ENCODE results near the gene TMEM183A.

- no peak for TF ChIP-seq POLR2AphosphoS5 (IDR thresholded peaks at IDR 0.05; ENCODE audit: low read depth, low read length)
- TF ChIP-seq TAF1 (IDR thresholded peaks at IDR 0.05; ENCODE audit: low read depth, low read length): no peak
- no peak for TF ChIP-seq POLR2A (IDR thresholded peaks at IDR 0.05; ENCODE audit: low read depth, low read length)
- TF ChIP-seq SPI1 (IDR thresholded peaks at IDR 0.05; ENCODE audit: low read depth, low read length): no peak
These were observed 37.5 kb downstream of the TMEM183A start for GRCh38 chr1:203044546-203045250.

Measured in GM12891 (cell line).